Sigmoid colon (tissue), 7 donors: ENCODE data around the gene VPS26C. TPM values are rescaled to one million over a fixed set of nuclear protein-coding genes. Genes with fewer than 3 reads are reported as not detected.

Source experiments
- DNase-seq: peaks from one replicate; pipeline ENCODE4 v3.0.0-alpha.2; 2019
- H3K27ac ChIP-seq, 4 donors: fragments of 200-600 bp; sonication (generic); one replicate each; pipeline ENCODE4 v1.5.1; 2016 to 2019; ENCODE audit warnings: mild to moderate bottlenecking in 1 of 4
- H3K27me3 ChIP-seq, 3 donors: fragments of 200-600 bp; sonication (generic); one replicate each; pipeline ENCODE4 v1.5.1; 2019; ENCODE audit warnings: mild to moderate bottlenecking in 1 of 3
- H3K36me3 ChIP-seq, 4 donors: fragments of 200-600 bp; sonication (generic); one replicate each; pipeline ENCODE4 v1.5.1; 2016 to 2019
- H3K4me1 ChIP-seq, 4 donors: fragments of 200-600 bp; sonication (generic); one replicate each; pipeline ENCODE4 v1.5.1; 2017 to 2019
- H3K4me3 ChIP-seq, 4 donors: fragments of 200-600 bp; sonication (generic); one replicate each; pipeline ENCODE4 v1.5.1; 2017 to 2019; ENCODE audit warnings: mild to moderate bottlenecking in 2 of 4, moderate library complexity in 1 of 4
- H3K9me3 ChIP-seq, 4 donors: fragments of 200-600 bp in 3 of 4; sonication (generic) in 3 of 4; one replicate each; pipeline versions ENCODE4 v1.5.1 to v1.6.1; 2013 to 2019
- EP300 ChIP-seq, 4 donors: sonication (generic); formaldehyde crosslinking; IDR thresholded peaks; one replicate each; pipeline ENCODE4 v1.6.1; 2017; ENCODE audit warnings: antibody characterized with exemption in 4 of 4
- POLR2A ChIP-seq, 2 donors: fragments of 450-650 bp; IDR thresholded peaks; one replicate each; pipeline ENCODE4 v1.6.1; 2016; ENCODE audit warnings: antibody characterized with exemption in 2 of 2, mild to moderate bottlenecking in 2 of 2, moderate library complexity in 2 of 2
- POLR2AphosphoS5 ChIP-seq, 4 donors: sonication (generic); formaldehyde crosslinking; IDR thresholded peaks; one replicate each; pipeline ENCODE4 v1.6.1; 2017; ENCODE audit warnings: antibody characterized with exemption in 4 of 4
- WGBS, 2 donors: extraction: QIAGEN DNeasy Blood & Tissue Kit; methylation state at CpG; one replicate each; pipeline ENCODE4 v1.1.7; 2013; 5-methylcytosine and 5-hydroxymethylcytosine counted together
- intact Hi-C: fragments of 100-400 bp; cut with DNase I; formaldehyde crosslinking; loops from one replicate; pipeline ENCODE4 v1.15.1; 2023
- polyA plus RNA-seq, 3 donors: library from polyadenylated mRNA; stranded (reverse); fragments of 200-250 nt; gene quantifications; one replicate each; pipeline ENCODE4 v1.2.3, GENCODE V29; 2013
- total RNA-seq, 4 donors: library from RNA; depleted of rRNA; stranded (reverse); fragments of >200 nt; gene quantifications; one replicate each; pipeline ENCODE4 v1.1.0, GENCODE V29; 2016
- TF ChIP-seq, protein P1 (sequence below), 4 experiments: fragments of 450-650 bp in 3 of 4; fragments of 200-600 bp in 1 of 4; IDR thresholded peaks; one replicate each; pipeline ENCODE4 v1.5.1; 2016 to 2019; ENCODE audit warnings: antibody characterized with exemption in 4 of 4, mild to moderate bottlenecking in 3 of 4, moderate library complexity in 2 of 4
- donor health status: healthy with polysubstance abuse.
- donor health status: Bipolar disorder and iron deficiency.
- donor health status: healthy.

The VPS26C gene
- total and polyA plus RNA-seq, 7 donors, result 34.2 to 71.7 (median 52.6) TPM

DNA sequence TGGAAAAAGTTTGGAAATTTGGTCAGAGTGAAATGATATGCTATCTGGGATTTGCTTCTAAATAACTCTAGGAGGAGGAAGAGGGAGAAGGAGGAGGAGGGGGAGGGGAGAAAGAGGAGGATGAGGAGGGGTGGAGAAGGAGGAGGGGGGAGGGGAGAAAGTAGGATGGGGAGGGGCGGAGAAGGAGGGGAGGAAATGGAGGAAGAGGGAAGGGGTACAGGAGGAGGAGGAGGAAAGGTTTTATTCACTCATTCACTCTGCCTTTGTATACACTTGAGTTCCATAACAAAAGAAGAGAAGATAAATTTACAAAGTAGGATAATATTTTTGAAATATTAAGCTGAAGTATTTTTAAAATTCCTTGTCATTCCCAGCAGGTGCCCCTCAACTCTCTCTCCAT, 6.3 kb upstream of the VPS26C start:
- Histone ChIP-seq H3K4me3 (no peak overlapping the region), H3K27ac (no peak overlapping the region), H3K36me3 (no peaks in the 10 kb centered on the region), H3K27me3 (no peaks in the 10 kb centered on the region), H3K4me1 (peaks cover 0 to 5% (median 3%) of the 10 kb centered on the region in 4 donors), H3K9me3 (no peaks in the 10 kb centered on the region)
- DNase-seq, result no peak
- TF ChIP-seq POLR2A (IDR thresholded peaks at IDR 0.05) (no peak), POLR2AphosphoS5 (IDR thresholded peaks at IDR 0.05) (no peak), EP300 (IDR thresholded peaks at IDR 0.05) (no peak)
- TF ChIP-seq, protein P1, sequence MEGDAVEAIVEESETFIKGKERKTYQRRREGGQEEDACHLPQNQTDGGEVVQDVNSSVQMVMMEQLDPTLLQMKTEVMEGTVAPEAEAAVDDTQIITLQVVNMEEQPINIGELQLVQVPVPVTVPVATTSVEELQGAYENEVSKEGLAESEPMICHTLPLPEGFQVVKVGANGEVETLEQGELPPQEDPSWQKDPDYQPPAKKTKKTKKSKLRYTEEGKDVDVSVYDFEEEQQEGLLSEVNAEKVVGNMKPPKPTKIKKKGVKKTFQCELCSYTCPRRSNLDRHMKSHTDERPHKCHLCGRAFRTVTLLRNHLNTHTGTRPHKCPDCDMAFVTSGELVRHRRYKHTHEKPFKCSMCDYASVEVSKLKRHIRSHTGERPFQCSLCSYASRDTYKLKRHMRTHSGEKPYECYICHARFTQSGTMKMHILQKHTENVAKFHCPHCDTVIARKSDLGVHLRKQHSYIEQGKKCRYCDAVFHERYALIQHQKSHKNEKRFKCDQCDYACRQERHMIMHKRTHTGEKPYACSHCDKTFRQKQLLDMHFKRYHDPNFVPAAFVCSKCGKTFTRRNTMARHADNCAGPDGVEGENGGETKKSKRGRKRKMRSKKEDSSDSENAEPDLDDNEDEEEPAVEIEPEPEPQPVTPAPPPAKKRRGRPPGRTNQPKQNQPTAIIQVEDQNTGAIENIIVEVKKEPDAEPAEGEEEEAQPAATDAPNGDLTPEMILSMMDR (IDR thresholded peaks at IDR 0.05), result no peak
- intact Hi-C loops, result no loop called here
- WGBS, 2 donors, result 68 to 69% methylated on average over 1 of the region's 1 CpG

DNA sequence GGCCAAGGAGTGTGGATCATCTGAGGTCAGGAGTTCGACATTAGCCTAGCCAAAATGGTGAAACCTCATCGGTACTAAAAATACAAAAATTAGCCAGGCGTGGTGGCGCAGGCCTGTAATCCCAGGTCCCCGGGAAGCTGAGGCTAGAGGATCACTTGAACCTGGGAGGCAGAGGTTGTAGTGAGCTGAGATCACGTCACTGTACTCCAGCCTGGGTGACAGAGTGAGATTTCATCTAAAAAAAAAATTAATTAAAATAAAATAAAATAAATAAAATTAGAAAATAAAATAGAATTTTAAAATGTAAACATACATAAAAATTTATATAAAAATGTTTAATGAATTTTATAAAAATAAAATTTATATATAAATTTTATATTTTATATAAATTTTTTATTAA, 5.8 kb upstream of the VPS26C start:
- peaks cover 0 to 9% (median 6%) of the 10 kb centered on the region in 4 donors for H3K4me1 ChIP-seq
- no peak overlapping the region for H3K27ac ChIP-seq
- H3K4me3 ChIP-seq, result no peak overlapping the region
- H3K9me3 ChIP-seq, result no peaks in the 10 kb centered on the region
- DNase-seq, result no peak
- WGBS, 2 donors, result 97 to 98% methylated on average over 6 of the region's 6 CpGs
- TF ChIP-seq POLR2AphosphoS5 (IDR thresholded peaks at IDR 0.05) (no peak), EP300 (IDR thresholded peaks at IDR 0.05) (no peak), POLR2A (IDR thresholded peaks at IDR 0.05) (no peak)
- TF ChIP-seq, protein P1 (IDR thresholded peaks at IDR 0.05), result no peak
- intact Hi-C loops, result no loop called here
- no peaks in the 10 kb centered on the region for H3K27me3 ChIP-seq
- H3K36me3 ChIP-seq, result no peaks in the 10 kb centered on the region

DNA sequence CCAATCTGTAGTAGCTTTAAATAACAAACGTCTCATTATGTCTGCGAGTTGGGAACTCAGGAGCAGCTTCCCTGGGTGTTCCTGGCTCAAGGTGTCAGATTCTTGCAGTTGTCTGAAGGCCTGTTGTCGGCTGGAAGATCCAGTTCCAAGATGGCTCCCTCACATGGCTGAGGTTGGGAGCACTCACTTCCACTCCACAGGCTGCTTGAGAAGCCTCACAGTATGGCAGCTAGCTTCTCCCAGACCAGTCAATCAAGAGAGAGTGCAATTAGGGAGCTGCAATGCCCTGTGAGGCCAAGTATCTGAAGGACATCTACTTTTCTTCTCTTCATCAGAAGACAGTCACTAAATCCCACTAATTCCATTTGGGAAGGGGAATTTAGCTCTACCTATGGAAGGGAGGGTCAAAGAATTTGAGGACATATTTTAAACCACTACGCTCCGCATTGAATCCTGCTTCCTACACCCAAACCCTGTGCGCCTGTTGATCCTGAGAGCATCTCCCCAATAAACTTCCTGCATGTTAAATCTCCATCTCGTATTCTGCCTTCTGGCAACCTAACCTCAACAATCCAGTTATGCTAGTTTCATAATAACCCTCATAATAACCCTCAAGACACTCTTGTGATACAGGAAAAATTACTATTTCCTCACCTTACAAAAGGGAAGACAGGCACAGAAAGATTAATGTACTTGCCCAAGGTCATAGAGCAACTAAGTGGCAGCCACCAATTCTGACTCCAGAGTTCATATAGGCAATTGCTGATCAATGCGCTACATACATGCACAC, 3.6 kb upstream of the VPS26C start:
- TF ChIP-seq EP300 (IDR thresholded peaks at IDR 0.05) (no peak), POLR2AphosphoS5 (IDR thresholded peaks at IDR 0.05) (no peak), POLR2A (IDR thresholded peaks at IDR 0.05) (no peak)
- TF ChIP-seq, protein P1 (IDR thresholded peaks at IDR 0.05), result no peak
- no peaks in the 10 kb centered on the region for H3K27me3 ChIP-seq
- no peak for DNase-seq
- H3K4me3 ChIP-seq, result no peak overlapping the region
- H3K36me3 ChIP-seq, result no peaks in the 10 kb centered on the region
- no peak overlapping the region for H3K27ac ChIP-seq
- WGBS, 2 donors, result 85 to 94% methylated on average over 8 of the region's 8 CpGs
- intact Hi-C loops, result no loop called here
- H3K4me1 ChIP-seq, result peaks cover 0 to 19% (median 14%) of the 10 kb centered on the region in 4 donors
- no peaks in the 10 kb centered on the region for H3K9me3 ChIP-seq

DNA sequence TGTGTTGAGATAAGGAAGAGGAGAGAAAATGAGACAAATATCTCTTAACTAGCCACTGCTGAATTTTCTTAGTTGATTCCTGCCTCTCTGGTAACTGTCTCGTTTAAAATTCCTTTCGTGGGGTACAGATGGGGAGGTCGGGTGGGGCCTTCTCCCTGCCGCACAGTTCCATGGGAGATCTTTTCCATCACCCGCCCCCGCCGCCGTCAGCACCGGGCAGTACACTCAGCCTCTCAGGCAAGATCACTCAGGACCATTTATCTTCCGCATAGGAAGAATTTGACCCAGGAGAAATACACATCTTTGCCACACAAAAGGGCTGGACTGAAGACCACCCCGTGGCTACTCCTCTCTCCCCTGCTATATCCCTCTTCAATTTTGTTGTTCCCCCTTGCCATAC, 2.3 kb upstream of the VPS26C start:
- H3K36me3 ChIP-seq, result no peaks in the 10 kb centered on the region
- TF ChIP-seq EP300 (IDR thresholded peaks at IDR 0.05) (no peak), POLR2A (IDR thresholded peaks at IDR 0.05) (no peak), POLR2AphosphoS5 (IDR thresholded peaks at IDR 0.05) (no peak)
- TF ChIP-seq, protein P1 (IDR thresholded peaks at IDR 0.05), result no peak
- no peak overlapping the region for H3K4me3 ChIP-seq
- H3K27me3 ChIP-seq, result no peaks in the 10 kb centered on the region
- no peak for DNase-seq
- peaks cover 0 to 28% (median 21%) of the 10 kb centered on the region in 4 donors for H3K4me1 ChIP-seq
- 95 to 97% methylated on average over 11 of the region's 11 CpGs for WGBS, 2 donors
- H3K9me3 ChIP-seq, result no peaks in the 10 kb centered on the region
- intact Hi-C loops, result loop anchor here (5.0 to 10.0 kb wide), 4 partner anchors 47 to 278 kb away; partner anchors contain the start of genes PIGP and TTC3
- no peak overlapping the region for H3K27ac ChIP-seq
